IPS-20b (cell line): Measurements from ENCODE around the gene TRPC4AP.
A peak's percentile ranks its signal among the peaks of the same experiment; 100 is the strongest.
"Not testable (repeated sequence)": the region's sequence is repeated elsewhere in the genome, so short reads cannot be mapped to it uniquely, and the experiment has no call there.

Experiments
- H3K27ac ChIP-seq: one replicate; pipeline ENCODE4 v1.5.1; 2013; ENCODE audit warnings: low read length
- H3K27me3 ChIP-seq: 2 replicates; pipeline ENCODE4 v1.6.1; 2013; ENCODE audit warnings: mild to moderate bottlenecking, low read length, inconsistent platforms; ENCODE audit not compliant: insufficient read depth
- H3K36me3 ChIP-seq: 2 replicates; pipeline ENCODE4 v1.6.1; 2013; ENCODE audit warnings: low read depth, mild to moderate bottlenecking, inconsistent platforms, low read length, moderate library complexity; ENCODE audit not compliant: insufficient read depth
- H3K4me1 ChIP-seq: 2 replicates; pipeline ENCODE4 v1.6.1; 2013; ENCODE audit warnings: mild to moderate bottlenecking, control low read depth, inconsistent platforms, low read length, moderate library complexity; ENCODE audit not compliant: insufficient read depth
- H3K4me3 ChIP-seq: 2 replicates; pipeline ENCODE4 v1.5.1; 2013; ENCODE audit warnings: mild to moderate bottlenecking, low read length, inconsistent platforms
- H3K9ac ChIP-seq: 2 replicates; pipeline ENCODE4 v1.6.1; 2013; ENCODE audit warnings: low read depth, mild to moderate bottlenecking, inconsistent platforms, low read length, moderate library complexity
- H3K9me3 ChIP-seq: 2 replicates; pipeline ENCODE4 v1.6.1; 2013; ENCODE audit warnings: mild to moderate bottlenecking, low read depth, low read length, inconsistent platforms; ENCODE audit not compliant: insufficient read depth

TRPC4AP gene

GRCh38 chr20:35093267-35093884 lies 769 bp upstream of the TRPC4AP start:
- peak overlapping the region; percentile 88; the same call in 1 of the 2 replicates for H3K9ac ChIP-seq
- no peaks in the 10 kb centered on the region for H3K9me3 ChIP-seq
- no peaks in the 10 kb centered on the region for H3K27me3 ChIP-seq
- H3K36me3 ChIP-seq = peaks cover 4% of the 10 kb centered on the region; the same call in 1 of the 2 replicates
- H3K27ac ChIP-seq = no peak overlapping the region
- H3K4me1 ChIP-seq = peaks cover 14% of the 10 kb centered on the region
- peak overlapping the region; percentile 96 for H3K4me3 ChIP-seq

DNA sequence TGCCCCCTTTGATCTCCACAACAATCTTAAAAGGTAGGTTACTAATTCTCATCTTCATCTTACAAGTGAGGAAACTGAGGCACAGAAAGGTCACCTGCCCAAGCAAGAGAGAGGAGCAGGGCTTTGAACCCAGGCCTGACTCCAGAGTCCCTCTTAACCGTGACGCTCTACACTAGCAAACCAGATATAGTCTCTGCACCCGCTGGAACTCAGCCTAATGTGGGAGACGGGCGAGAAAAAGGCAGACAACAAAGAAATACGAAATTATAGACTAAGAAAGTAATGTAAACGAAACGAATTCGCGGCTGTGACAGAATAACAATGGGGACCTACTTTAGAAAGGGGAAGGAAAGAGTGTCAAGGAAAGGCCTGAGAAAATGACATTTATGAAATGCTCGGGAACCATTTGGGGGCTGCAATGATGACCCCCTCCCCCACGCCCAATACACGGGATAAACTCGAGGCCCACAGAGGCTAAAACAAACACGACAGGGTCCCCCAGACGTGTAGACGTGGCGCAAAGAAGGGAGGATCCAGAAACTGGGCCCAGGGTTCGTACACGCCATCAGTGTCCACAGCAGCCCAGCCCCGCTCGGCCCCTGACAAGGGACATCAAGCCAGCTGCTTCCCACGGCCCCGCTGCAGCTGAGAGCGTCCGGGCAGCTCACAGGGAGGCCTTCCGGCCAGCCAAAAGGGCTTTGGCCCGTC lies 637 bp downstream of the TRPC4AP start:
- Histone ChIP-seq H3K36me3 (peaks cover 12% of the 10 kb centered on the region; the same call in 1 of the 2 replicates), H3K4me3 (peak overlapping the region; percentile 96), H3K27me3 (no peaks in the 10 kb centered on the region), H3K9me3 (no peaks in the 10 kb centered on the region), H3K9ac (peak overlapping the region; percentile 88), H3K4me1 (peaks cover 14% of the 10 kb centered on the region), H3K27ac (peak overlapping the region; percentile 76)

GRCh38 chr20:35088231-35089145 lies 4.1 kb downstream of the TRPC4AP start:
- Histone ChIP-seq H3K4me3 (no peak overlapping the region), H3K27ac (no peak overlapping the region)

DNA sequence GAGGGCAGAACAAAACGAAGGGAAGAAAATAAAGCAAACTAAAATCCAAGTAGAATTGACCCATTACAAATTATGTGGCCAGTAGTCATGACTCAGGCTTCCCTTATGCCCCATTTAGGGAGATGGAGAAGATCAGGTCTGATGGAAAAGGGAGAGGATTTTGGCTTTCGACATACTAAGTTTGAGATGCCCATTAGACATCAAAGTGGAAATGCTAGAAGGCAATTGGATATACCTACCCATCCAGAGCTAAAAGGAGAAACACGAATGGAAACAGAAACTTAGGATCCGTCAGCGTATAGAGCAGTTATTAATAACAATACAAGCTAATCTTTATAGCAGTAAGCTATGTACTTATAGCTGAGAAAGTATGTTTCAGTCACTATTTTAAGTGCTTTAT lies 4.8 kb downstream of the TRPC4AP start:
- Histone ChIP-seq H3K4me3 (no peak overlapping the region), H3K9ac (no peak overlapping the region), H3K27ac (no peak overlapping the region)

More at GRCh38 chr20:35088231-35089145, 4.1 kb downstream of the TRPC4AP start:
- Histone ChIP-seq H3K9me3 (no peaks in the 10 kb centered on the region), H3K36me3 (peaks cover 12% of the 10 kb centered on the region; the same call in 1 of the 2 replicates), H3K27me3 (no peaks in the 10 kb centered on the region), H3K4me1 (peaks cover 14% of the 10 kb centered on the region), H3K9ac (no peak overlapping the region)

DNA sequence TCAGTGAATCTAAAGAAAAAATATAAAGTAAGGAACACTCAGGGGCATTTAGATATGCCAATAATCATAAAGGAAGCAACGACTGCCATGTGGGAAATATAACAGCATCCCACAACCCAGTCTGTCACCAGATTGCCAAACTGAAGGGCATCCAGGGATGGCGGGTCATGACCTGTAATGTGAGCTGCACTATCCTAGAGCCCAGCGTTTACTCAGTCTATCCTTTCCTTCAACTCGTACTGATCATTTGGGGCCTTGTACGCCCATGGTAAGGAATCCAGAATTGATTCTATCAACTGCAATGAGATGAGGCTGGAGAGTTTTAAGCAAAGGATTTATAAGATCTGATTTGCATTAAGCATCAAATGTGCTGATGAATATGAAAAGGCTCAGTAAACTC lies 5.3 kb downstream of the TRPC4AP start:
- Histone ChIP-seq H3K4me3 (no peak overlapping the region), H3K4me1 (peaks cover 14% of the 10 kb centered on the region), H3K27ac (no peak overlapping the region)

More for the DNA sequence above, 4.8 kb downstream of the TRPC4AP start:
- no peaks in the 10 kb centered on the region for H3K9me3 ChIP-seq
- no peaks in the 10 kb centered on the region for H3K27me3 ChIP-seq
- H3K4me1 ChIP-seq = peaks cover 14% of the 10 kb centered on the region
- H3K36me3 ChIP-seq = peaks cover 12% of the 10 kb centered on the region; the same call in 1 of the 2 replicates

DNA sequence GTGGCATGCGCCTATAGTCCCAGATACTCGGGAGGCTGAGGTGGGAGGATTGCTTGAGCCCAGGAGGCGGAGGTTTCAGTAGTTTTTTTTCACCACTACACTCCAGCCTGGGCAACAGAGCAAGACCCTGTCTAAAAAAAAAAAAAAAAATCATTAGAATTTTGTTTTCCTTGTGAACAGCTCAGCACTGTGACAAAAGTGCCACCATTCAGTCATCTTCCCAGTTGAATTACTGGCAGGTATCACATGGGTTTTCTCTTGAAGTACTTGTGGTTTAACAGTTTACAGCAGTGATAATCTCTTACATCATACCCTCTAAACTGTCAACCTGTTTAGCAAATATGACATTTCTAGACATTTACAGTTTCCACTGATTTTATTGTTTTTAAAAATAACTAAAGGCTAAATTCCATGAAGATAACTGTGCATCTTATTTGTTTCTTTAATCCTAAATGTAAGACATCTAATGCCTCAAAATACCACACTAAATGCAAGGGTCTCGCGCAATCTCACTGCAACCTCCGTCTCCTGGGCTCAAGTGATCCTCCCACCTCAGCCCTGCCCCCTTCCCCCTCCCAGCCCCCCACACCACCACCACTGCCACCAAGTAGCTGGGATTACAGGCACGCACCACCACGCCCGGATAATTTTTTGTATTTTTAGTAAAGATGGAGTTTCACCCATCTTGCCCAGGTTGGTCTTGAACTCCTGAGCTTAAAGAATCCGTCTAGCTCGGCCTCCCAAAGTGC lies 7.0 kb downstream of the TRPC4AP start:
- H3K27ac ChIP-seq = no peak overlapping the region

More for the DNA sequence above, 5.3 kb downstream of the TRPC4AP start:
- Histone ChIP-seq H3K36me3 (peaks cover 12% of the 10 kb centered on the region; the same call in 1 of the 2 replicates), H3K9ac (no peak overlapping the region), H3K9me3 (no peaks in the 10 kb centered on the region), H3K27me3 (no peaks in the 10 kb centered on the region)

DNA sequence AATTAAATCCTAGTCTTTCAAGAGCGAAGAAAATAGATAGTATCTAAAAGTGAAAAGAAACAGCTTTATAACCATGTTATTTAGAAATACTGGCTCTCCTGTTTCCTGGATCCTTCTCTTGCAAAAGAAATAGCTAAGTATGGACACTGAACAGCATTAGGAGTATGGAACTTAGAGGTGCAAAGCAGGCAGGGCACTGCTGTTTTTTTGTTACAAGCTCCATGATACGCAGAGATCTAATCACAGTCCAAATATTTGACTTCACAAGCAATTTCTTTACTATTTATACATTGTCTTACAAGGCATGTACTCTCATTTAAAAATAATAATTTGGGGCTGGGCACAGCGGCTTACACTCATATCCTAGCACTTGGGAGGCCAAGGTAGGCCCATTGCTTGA lies 7.6 kb downstream of the TRPC4AP start:
- no peaks in the 10 kb centered on the region for H3K4me1 ChIP-seq
- H3K9ac ChIP-seq = no peak overlapping the region
- H3K9me3 ChIP-seq = no peaks in the 10 kb centered on the region
- no peak overlapping the region for H3K27ac ChIP-seq
- H3K27me3 ChIP-seq = no peaks in the 10 kb centered on the region
- peaks cover 12% of the 10 kb centered on the region; the same call in 1 of the 2 replicates for H3K36me3 ChIP-seq
- no peak overlapping the region for H3K4me3 ChIP-seq

More for the DNA sequence above, 7.0 kb downstream of the TRPC4AP start:
- Histone ChIP-seq H3K9ac (no peak overlapping the region), H3K27me3 (no peaks in the 10 kb centered on the region), H3K4me3 (no peak overlapping the region), H3K4me1 (peaks cover 3% of the 10 kb centered on the region; the same call in 1 of the 2 replicates), H3K9me3 (no peaks in the 10 kb centered on the region), H3K36me3 (peaks cover 12% of the 10 kb centered on the region; the same call in 1 of the 2 replicates)

DNA sequence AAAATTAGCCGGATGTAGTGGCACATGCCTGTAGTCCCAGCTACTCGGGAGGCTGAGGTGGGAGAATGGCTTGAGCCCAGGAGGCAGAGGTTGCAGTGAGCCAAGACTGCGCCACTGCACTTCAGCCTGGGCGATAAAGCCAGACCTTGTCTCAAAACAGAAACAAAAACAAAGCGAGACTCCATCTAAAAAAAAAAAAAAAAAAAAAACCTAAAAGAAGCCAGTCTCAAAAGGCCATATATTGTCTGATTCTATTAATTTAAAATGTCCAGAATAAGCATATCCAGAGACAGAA lies 12.3 kb downstream of the TRPC4AP start:
- H3K36me3 ChIP-seq = peaks cover 17% of the 10 kb centered on the region
- not testable (repeated sequence) for H3K27ac ChIP-seq, H3K4me3 ChIP-seq

GRCh38 chr20:35079472-35080347 lies 12.9 kb downstream of the TRPC4AP start:
- no peak overlapping the region for H3K4me3 ChIP-seq
- no peaks in the 10 kb centered on the region for H3K4me1 ChIP-seq
- no peak overlapping the region for H3K27ac ChIP-seq
- peaks cover 17% of the 10 kb centered on the region for H3K36me3 ChIP-seq
- no peaks in the 10 kb centered on the region for H3K27me3 ChIP-seq
- peaks cover 12% of the 10 kb centered on the region; the same call in 1 of the 2 replicates for H3K9me3 ChIP-seq
- H3K9ac ChIP-seq = no peak overlapping the region

More for the DNA sequence above, 12.3 kb downstream of the TRPC4AP start:
- H3K9me3 ChIP-seq = peaks cover 12% of the 10 kb centered on the region; the same call in 1 of the 2 replicates
- not testable (repeated sequence) for H3K4me1 ChIP-seq, H3K27me3 ChIP-seq, H3K9ac ChIP-seq

DNA sequence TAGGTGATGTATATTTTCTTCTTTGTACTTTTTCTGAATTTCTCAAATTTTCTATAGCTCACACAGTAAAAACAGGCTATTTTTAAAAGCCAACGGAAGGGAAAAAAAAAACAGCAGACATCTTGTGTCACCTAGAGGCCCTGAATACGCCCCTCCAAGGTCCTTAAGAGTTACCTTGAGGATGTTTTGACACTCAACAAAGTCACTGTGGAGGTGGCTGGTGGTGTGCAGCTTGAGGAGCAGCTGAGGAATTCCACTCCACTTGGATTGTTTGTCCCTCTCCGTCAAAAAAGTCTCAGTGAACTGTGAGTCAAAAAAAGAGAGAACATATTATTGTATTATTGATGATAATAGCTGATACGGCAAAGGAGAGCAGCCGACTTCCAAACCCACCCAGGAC lies 14.7 kb downstream of the TRPC4AP start:
- H3K4me3 ChIP-seq = no peak overlapping the region
- peaks cover 12% of the 10 kb centered on the region; the same call in 1 of the 2 replicates for H3K9me3 ChIP-seq
- no peak overlapping the region for H3K9ac ChIP-seq
- H3K27me3 ChIP-seq = no peaks in the 10 kb centered on the region
- H3K4me1 ChIP-seq = no peaks in the 10 kb centered on the region
- H3K36me3 ChIP-seq = peaks cover 17% of the 10 kb centered on the region
- H3K27ac ChIP-seq = no peak overlapping the region
